SK-N-SH (cell line): ENCODE measurements around the gene APRT.

Source experiments
- EP300 ChIP-seq, 2 experiments: IDR thresholded peaks; 2 replicates each; pipeline versions ENCODE4 v1.4.0 to v1.6.1; 2012; ENCODE audit warnings: borderline replicate concordance in 1 of 2, low read depth in 1 of 2, low read length in 1 of 2
- EZH2phosphoT487 ChIP-seq: fragments of 200-600 bp; sonication (generic); IDR thresholded peaks from 2 replicates; pipeline ENCODE4 v1.6.1; 2017; ENCODE audit warnings: low read depth, mixed run types, mild to moderate bottlenecking, antibody characterized with exemption, moderate library complexity, borderline replicate concordance
- FOXJ3 ChIP-seq: sonication (generic); formaldehyde crosslinking; IDR thresholded peaks from 2 replicates; pipeline ENCODE4 v1.5.1; 2020; ENCODE audit warnings: mild to moderate bottlenecking, missing genetic modification reagents
- JUND ChIP-seq: IDR thresholded peaks from 2 replicates; pipeline ENCODE4 v1.4.0; 2012
- NFIC ChIP-seq: IDR thresholded peaks from 2 replicates; pipeline ENCODE4 v1.4.0; 2012; ENCODE audit warnings: borderline replicate concordance
- RAD21 ChIP-seq: IDR thresholded peaks from 2 replicates; pipeline ENCODE4 v1.6.1; 2012; ENCODE audit warnings: mild to moderate bottlenecking, low read length
- TF ChIP-seq, protein P1 (sequence below): fragments of 200-600 bp; sonication (generic); IDR thresholded peaks from 2 replicates; pipeline ENCODE4 v1.6.1; 2017; ENCODE audit warnings: antibody characterized with exemption, mild to moderate bottlenecking, moderate library complexity
- TF ChIP-seq, protein P2 (sequence below): IDR thresholded peaks from 2 replicates; pipeline ENCODE4 v1.4.0; 2012; ENCODE audit warnings: low read depth
- TF ChIP-seq, protein P3 (sequence below): IDR thresholded peaks from 2 replicates; pipeline ENCODE4 v1.6.1; 2012; ENCODE audit warnings: mild to moderate bottlenecking, low read depth, low read length, moderate library complexity

DNA sequence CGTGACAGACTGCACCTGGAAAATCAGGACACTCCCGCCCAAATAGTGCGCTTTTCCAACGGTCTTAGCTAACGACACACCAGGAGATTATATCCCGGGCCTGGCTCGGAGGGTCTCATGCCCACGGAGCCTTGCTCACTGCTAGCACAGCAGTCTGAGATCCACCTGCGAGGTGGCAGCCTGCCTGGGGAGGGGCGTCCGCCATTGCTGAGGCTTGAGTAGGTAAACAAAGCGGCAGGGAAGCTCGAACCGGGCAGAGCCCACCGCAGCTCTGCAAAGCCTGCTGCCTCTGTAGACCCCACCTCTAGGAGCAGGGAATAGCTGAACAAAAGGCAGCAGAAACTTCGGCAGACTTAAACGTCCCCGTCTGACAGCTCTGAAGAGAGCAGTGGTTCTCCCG, 39.9 kb upstream of the APRT start:
- no peak for TF ChIP-seq NFIC
- TF ChIP-seq, protein P1, sequence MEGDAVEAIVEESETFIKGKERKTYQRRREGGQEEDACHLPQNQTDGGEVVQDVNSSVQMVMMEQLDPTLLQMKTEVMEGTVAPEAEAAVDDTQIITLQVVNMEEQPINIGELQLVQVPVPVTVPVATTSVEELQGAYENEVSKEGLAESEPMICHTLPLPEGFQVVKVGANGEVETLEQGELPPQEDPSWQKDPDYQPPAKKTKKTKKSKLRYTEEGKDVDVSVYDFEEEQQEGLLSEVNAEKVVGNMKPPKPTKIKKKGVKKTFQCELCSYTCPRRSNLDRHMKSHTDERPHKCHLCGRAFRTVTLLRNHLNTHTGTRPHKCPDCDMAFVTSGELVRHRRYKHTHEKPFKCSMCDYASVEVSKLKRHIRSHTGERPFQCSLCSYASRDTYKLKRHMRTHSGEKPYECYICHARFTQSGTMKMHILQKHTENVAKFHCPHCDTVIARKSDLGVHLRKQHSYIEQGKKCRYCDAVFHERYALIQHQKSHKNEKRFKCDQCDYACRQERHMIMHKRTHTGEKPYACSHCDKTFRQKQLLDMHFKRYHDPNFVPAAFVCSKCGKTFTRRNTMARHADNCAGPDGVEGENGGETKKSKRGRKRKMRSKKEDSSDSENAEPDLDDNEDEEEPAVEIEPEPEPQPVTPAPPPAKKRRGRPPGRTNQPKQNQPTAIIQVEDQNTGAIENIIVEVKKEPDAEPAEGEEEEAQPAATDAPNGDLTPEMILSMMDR = no peak
- TF ChIP-seq, protein P2, sequence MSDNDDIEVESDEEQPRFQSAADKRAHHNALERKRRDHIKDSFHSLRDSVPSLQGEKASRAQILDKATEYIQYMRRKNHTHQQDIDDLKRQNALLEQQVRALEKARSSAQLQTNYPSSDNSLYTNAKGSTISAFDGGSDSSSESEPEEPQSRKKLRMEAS = no peak
- TF ChIP-seq RAD21 = no peak
- TF ChIP-seq EP300 (IDR thresholded peaks at IDR 0.05; ENCODE audit: borderline replicate concordance in 1 of 2, low read depth in 1 of 2, low read length in 1 of 2) = no peak
- TF ChIP-seq JUND = no peak
- no peak for TF ChIP-seq EZH2phosphoT487
- TF ChIP-seq, protein P3, sequence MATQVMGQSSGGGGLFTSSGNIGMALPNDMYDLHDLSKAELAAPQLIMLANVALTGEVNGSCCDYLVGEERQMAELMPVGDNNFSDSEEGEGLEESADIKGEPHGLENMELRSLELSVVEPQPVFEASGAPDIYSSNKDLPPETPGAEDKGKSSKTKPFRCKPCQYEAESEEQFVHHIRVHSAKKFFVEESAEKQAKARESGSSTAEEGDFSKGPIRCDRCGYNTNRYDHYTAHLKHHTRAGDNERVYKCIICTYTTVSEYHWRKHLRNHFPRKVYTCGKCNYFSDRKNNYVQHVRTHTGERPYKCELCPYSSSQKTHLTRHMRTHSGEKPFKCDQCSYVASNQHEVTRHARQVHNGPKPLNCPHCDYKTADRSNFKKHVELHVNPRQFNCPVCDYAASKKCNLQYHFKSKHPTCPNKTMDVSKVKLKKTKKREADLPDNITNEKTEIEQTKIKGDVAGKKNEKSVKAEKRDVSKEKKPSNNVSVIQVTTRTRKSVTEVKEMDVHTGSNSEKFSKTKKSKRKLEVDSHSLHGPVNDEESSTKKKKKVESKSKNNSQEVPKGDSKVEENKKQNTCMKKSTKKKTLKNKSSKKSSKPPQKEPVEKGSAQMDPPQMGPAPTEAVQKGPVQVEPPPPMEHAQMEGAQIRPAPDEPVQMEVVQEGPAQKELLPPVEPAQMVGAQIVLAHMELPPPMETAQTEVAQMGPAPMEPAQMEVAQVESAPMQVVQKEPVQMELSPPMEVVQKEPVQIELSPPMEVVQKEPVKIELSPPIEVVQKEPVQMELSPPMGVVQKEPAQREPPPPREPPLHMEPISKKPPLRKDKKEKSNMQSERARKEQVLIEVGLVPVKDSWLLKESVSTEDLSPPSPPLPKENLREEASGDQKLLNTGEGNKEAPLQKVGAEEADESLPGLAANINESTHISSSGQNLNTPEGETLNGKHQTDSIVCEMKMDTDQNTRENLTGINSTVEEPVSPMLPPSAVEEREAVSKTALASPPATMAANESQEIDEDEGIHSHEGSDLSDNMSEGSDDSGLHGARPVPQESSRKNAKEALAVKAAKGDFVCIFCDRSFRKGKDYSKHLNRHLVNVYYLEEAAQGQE = no peak
- TF ChIP-seq FOXJ3 (CRISPR knock-in tag) = no peak
